Stimulated activated CD4-positive, alpha-beta T cell treated with anti-CD3 and anti-CD28 coated beads, TNF-alpha, amount 100 ng/mL, for 48 hours (primary cell): ENCODE results near the gene SUN1.
"Not testable (repeated sequence)": the region's sequence is repeated elsewhere in the genome, so short reads cannot be mapped to it uniquely, and the experiment has no call there.

Experiments
- DNase-seq, 3 donors: peaks; one replicate each; pipeline ENCODE4 v3.0.0-alpha.2; 2020; ENCODE audit warnings: low read depth in 3 of 3

The SUN1 gene, protein sequence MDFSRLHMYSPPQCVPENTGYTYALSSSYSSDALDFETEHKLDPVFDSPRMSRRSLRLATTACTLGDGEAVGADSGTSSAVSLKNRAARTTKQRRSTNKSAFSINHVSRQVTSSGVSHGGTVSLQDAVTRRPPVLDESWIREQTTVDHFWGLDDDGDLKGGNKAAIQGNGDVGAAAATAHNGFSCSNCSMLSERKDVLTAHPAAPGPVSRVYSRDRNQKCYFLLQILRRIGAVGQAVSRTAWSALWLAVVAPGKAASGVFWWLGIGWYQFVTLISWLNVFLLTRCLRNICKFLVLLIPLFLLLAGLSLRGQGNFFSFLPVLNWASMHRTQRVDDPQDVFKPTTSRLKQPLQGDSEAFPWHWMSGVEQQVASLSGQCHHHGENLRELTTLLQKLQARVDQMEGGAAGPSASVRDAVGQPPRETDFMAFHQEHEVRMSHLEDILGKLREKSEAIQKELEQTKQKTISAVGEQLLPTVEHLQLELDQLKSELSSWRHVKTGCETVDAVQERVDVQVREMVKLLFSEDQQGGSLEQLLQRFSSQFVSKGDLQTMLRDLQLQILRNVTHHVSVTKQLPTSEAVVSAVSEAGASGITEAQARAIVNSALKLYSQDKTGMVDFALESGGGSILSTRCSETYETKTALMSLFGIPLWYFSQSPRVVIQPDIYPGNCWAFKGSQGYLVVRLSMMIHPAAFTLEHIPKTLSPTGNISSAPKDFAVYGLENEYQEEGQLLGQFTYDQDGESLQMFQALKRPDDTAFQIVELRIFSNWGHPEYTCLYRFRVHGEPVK

DNA sequence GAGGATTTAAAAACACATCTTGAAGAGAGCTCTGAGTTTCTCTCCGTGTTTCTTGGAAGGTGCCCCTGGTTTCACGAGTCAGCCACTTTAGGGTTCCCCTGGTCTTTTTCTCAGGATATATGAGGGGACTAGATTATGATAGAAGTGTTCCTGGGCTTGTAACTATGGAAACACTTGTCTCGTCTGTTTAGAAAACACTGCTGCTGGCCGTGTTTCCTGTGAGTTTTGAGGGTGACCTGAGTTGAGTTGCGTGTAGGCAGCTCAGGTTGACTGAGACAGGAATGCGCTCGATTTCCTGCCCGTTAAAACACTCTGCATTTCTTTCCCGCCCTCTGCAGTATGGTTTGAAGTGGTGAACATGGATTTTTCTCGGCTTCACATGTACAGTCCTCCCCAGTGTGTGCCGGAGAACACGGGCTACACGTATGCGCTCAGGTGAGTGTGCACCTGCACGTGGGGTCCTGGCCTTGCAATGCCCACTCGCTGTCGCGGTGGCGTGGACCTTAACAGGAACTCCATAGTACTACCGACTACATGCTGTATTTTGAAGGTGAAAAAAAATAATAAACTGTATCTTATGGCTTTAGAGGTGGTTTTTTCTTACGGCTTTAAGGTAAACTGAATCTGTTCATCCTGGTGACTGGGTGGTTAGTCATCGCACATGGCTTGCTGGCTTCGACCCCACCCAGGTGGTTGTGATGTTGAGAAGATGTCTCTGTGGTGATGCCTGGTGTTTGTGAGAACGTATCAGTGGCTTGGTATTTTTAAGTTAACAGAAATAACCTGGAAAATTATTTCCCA lies at the start of gene SUN1:
Gene SUN1 (plus strand): TSS at position 310 of the 801 bp plus-strand sequence. CDS start 49 bp downstream, at position 359.
- peak in 1 of 3 donors; percentile 62 for DNase-seq

- no peak for DNase-seq
Observed at GRCh38 chr7:782718-783449, 49.4 kb upstream of the SUN1 start.

DNA sequence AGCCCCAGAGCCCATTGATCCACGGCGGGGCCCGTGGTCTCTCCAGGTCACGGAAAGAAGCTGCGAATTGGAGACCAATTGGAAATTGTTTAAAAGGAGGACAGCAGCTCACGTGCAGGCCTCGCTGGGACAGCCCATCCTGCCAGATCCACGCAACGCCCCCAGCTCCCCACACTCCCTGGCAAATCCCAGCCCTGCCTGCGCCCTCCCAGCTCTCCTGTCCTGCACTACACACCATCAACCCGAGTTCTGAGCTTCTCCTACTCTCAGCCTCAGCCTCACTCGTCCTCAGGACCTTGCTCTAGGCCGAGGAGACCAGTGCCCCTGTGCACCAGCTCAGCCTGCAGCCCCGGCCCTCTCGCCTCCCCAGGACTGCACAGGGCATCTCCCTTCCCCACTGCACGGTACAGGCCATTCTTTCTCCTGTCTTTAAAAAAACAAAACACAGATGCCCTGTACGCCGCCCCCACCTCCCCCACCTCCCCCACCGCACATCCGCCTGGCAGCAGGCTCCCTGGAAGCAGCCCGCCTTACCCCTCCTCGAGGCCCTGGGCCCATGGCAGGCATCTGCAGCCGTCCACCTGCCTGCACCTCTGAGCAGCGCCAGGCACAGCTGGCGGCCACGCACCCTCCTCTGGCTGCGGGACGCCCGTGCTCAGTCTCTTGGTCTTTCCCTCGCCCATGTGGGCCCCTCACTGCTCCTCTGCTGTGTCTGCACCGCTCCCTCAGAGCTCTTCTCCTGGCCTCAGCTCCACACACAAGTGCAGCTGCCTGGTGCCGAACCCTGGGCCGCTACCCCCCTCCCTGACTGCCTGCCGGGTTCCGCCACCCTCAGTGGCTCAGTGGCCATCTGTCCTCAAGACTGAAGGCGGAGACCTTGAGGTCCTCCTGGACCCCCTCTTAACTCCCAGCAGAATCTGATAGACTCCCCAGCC lies 48.5 kb upstream of the SUN1 start:
- DNase-seq: no peak

DNA sequence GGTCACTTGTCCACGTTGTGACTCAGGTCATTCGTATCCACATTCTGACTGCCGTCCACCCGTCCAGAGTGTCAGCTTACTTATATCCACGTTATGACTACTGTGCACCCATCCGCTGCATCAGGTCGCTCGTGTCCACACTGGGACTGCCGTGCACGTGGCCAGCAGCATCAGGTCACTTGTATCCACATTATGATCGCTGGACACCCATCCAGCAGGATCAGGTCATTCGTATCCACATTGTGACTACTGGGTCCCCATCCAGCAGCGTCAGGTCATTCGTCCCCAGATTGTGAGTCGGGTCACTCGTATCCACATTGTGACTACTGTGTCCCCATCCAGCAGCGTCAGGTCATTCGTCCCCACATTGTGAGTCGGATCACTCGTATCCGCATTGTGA lies 47.3 kb upstream of the SUN1 start:
- no peak for DNase-seq

- no peak for DNase-seq
Observed at GRCh38 chr7:785416-785815, 46.9 kb upstream of the SUN1 start.

GRCh38 chr7:786472-787255 lies 45.6 kb upstream of the SUN1 start:
- peak; percentile 37 to 66 (median 59) for DNase-seq

DNA sequence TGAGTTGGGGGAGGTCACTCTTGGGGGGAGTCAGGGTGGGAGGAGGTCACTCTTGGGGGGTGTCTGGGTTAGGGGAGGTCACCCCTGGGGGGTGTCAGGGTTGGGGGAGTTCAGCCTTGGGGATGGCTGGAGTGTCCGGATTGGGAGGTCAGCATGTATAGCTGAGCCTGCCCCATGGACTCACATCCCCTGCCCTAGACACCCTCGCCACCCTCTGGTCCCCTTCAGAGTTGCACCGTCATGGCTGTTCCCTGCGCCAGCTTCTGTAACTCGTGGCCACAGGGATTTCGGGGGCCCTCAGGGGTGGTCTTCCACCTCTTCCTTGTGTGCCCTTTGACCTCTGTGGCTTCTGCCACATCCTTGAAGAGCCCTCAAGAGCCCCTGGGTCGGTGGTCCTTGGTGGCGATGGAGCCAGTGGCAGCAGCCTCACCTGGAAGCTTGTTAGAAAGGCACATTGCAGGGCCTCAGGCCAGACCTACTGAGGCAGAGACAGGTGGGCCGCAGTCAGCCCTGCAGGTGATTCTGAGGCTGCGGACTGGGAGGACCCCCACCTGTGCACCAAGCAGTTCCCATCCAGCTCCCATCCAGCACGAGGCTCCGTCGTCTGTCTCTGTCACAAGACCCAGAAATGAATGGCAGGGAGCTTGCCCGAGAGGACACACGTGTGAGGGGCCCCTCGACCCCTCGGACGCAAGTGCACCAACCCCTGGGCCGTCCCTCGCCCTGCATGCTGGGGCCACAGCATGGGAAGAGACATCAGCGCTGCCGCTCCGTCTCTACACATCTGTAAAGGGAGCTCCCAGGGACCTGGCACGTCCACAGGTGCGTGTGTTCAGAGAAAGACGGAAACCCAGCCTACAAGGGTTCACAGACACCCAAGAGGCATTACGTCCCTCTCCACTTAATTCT lies 44.7 kb upstream of the SUN1 start:
- no peak for DNase-seq

GRCh38 chr7:791519-791918 lies 40.8 kb upstream of the SUN1 start:
- DNase-seq: no peak

- no peak for DNase-seq
Observed at GRCh38 chr7:794207-794606, 38.1 kb upstream of the SUN1 start.

DNA sequence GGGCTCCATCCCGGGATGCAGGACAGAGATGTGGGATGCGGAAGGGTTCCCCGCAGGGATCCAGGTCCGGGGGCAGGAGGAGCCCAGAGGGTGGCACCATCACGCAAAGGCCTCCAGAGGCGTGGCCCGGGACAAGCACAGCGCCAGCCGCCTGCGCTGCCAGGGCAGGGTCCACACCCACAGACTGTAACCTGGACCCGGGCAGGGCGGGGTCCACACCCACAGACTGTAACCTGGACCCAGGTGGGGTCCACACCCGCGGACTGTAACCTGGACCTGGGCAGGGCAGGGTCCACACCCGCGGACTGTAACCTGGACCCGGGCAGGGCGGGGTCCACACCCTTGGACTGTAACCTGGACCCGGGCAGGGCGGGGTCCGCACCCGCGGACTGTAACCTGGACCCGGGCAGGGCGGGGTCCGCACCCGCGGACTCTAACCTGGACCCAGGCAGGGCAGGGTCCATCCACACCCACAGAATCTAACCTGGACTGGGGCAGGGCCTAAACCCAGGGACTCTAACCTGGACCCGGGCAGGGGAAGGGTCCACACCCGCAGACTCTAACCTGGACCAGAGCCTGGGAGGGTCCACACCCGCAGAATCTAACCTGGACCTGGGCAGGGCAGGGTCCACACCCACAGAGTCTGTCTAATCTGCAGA lies 37.5 kb upstream of the SUN1 start:
- DNase-seq: no peak

GRCh38 chr7:796434-797169 lies 35.7 kb upstream of the SUN1 start:
- DNase-seq: not testable (repeated sequence)

DNA sequence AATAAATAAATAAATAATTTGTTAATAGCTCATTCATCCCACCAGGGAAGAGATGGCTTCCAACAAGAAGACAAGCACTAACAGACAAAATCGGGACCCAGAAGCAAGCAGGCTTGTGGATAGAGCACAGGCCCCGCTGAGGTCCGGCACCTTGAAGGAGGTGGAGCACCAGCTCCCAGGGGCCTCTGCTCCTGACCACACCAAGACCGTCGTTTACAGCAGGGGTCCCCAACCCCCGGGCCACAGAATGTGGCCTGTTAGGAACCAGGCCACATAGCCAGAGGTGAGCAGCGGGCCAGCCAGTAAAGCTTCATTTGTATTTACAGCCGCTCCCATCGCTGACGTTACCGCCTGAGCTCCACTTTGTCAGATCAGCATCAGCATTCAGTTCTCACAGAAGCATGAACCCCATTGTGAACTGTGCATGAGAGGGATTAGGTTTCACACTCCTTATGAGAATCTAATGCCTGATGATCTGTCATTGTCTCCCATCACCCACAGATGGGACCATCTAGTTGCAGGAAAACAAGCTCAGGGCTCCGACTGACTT lies 33.3 kb upstream of the SUN1 start:
- DNase-seq: no peak

DNA sequence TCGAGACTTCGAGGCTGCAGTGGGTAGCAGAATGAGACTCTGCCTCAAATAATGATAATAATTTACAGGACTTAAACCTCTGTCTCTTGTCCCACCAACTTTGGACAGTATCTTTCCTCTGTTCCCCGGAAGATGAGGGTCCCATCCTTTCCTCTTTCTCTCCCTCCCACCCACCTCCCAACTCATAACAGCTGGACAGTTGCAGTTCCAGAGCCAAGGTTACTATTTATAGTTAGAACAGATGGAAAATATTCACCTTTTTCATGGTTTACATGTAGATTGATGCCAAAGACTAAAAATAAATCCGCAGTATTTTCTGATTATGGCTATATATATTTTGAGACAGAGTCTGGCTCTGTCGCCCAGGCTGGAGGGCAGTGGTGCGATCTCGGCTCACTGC lies 31.6 kb upstream of the SUN1 start:
- no peak for DNase-seq

- not testable (repeated sequence) for DNase-seq
Observed at GRCh38 chr7:801351-801750, 30.9 kb upstream of the SUN1 start.

- DNase-seq: no peak
Observed at GRCh38 chr7:801940-802381, 30.3 kb upstream of the SUN1 start.

- no peak for DNase-seq
Observed at GRCh38 chr7:802500-803242, 29.6 kb upstream of the SUN1 start.
